HL-60 (cell line): ENCODE results near the gene PSAP.

Source experiments
- SPI1 ChIP-seq: IDR thresholded peaks from 2 replicates; pipeline ENCODE4 v1.6.1; 2012; ENCODE audit warnings: low read depth, mild to moderate bottlenecking, borderline replicate concordance
- TF ChIP-seq, protein P1 (sequence below): IDR thresholded peaks from one replicate; pipeline ENCODE4 v1.5.1; 2011; ENCODE audit warnings: low read length, control low read depth, inconsistent platforms; ENCODE audit not compliant: insufficient read depth
- TF ChIP-seq, protein P2 (sequence below): IDR thresholded peaks from 2 replicates; pipeline ENCODE4 v1.6.1; 2012; ENCODE audit warnings: low read depth; ENCODE audit not compliant: insufficient replicate concordance

DNA sequence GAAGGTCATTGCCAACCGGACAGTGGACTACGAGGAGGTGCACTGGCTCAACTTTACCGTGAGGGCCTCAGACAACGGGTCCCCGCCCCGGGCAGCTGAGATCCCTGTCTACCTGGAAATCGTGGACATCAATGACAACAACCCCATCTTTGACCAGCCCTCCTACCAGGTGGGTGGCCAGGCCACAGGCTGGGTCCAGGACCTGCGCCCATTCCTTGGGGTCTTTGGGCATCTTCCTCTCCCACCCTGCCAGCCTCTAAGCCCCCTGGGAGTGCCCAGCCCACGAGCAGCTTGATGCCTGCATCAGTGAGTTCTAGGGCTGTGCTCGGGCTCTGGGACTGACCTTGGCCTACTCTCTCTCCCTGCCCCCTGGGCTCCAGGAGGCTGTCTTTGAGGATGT is 51.9 kb downstream of the PSAP start:
- TF ChIP-seq, protein P1, sequence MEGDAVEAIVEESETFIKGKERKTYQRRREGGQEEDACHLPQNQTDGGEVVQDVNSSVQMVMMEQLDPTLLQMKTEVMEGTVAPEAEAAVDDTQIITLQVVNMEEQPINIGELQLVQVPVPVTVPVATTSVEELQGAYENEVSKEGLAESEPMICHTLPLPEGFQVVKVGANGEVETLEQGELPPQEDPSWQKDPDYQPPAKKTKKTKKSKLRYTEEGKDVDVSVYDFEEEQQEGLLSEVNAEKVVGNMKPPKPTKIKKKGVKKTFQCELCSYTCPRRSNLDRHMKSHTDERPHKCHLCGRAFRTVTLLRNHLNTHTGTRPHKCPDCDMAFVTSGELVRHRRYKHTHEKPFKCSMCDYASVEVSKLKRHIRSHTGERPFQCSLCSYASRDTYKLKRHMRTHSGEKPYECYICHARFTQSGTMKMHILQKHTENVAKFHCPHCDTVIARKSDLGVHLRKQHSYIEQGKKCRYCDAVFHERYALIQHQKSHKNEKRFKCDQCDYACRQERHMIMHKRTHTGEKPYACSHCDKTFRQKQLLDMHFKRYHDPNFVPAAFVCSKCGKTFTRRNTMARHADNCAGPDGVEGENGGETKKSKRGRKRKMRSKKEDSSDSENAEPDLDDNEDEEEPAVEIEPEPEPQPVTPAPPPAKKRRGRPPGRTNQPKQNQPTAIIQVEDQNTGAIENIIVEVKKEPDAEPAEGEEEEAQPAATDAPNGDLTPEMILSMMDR = no peak
- TF ChIP-seq SPI1 = no peak
- TF ChIP-seq, protein P2, sequence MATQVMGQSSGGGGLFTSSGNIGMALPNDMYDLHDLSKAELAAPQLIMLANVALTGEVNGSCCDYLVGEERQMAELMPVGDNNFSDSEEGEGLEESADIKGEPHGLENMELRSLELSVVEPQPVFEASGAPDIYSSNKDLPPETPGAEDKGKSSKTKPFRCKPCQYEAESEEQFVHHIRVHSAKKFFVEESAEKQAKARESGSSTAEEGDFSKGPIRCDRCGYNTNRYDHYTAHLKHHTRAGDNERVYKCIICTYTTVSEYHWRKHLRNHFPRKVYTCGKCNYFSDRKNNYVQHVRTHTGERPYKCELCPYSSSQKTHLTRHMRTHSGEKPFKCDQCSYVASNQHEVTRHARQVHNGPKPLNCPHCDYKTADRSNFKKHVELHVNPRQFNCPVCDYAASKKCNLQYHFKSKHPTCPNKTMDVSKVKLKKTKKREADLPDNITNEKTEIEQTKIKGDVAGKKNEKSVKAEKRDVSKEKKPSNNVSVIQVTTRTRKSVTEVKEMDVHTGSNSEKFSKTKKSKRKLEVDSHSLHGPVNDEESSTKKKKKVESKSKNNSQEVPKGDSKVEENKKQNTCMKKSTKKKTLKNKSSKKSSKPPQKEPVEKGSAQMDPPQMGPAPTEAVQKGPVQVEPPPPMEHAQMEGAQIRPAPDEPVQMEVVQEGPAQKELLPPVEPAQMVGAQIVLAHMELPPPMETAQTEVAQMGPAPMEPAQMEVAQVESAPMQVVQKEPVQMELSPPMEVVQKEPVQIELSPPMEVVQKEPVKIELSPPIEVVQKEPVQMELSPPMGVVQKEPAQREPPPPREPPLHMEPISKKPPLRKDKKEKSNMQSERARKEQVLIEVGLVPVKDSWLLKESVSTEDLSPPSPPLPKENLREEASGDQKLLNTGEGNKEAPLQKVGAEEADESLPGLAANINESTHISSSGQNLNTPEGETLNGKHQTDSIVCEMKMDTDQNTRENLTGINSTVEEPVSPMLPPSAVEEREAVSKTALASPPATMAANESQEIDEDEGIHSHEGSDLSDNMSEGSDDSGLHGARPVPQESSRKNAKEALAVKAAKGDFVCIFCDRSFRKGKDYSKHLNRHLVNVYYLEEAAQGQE = no peak
